Brain pericyte (primary cell): ENCODE measurements around the gene SNTG2.
A peak's percentile ranks its signal among the peaks of the same experiment; 100 is the strongest.
"Not testable (repeated sequence)": the region's sequence is repeated elsewhere in the genome, so short reads cannot be mapped to it uniquely, and the experiment has no call there.

ENCODE experiments used
- DNase-seq: peaks from one replicate; pipeline ENCODE4 v3.0.0-alpha.2; 2012; ENCODE audit warnings: low read depth, low spot score

Gene SNTG2

GRCh38 chr2:1173528-1173927 lies 222.9 kb downstream of the SNTG2 start:
- DNase-seq: no peak

DNA sequence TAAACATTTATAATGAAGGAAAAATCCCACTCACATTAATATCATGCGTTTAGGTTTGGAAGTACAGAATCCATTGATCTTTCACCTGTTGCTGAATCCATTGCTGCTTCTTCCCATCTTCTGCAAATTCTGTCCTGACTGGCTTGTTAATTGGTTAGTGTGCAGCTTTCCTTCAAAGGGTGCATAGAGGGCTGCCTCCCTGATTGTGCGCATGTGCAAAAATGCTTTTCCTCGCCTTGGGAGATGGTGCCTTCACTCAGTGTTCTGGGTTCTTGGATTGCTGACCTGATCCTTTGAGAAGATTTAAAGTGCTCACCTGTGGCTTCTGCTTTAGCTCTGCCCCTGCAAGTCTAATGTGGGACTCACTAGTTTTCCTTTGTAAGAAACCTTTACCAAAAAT lies 231.2 kb downstream of the SNTG2 start:
- no peak for DNase-seq

DNA sequence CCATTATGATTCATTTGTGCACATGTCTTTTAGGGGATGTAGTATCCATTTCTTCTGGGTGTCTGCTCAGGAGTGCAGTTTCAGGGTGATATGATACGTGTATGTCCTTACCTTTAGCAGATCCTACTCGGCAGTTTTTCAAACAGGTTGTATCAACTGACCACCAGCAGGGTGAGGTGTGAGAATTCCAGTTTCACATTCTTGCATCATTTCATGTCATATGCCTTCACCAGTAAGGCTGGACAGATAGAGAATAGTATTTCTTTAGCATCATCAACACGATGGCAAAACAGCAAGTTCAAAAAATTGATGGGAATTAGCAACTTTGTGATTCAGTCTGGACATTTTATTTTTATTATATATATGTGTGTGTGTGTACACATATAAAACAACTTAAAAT lies 232.7 kb downstream of the SNTG2 start:
- DNase-seq: no peak

GRCh38 chr2:1186421-1186820 lies 235.8 kb downstream of the SNTG2 start:
- no peak for DNase-seq

- no peak for DNase-seq
Measured at GRCh38 chr2:1187189-1187588, 236.5 kb downstream of the SNTG2 start.

DNA sequence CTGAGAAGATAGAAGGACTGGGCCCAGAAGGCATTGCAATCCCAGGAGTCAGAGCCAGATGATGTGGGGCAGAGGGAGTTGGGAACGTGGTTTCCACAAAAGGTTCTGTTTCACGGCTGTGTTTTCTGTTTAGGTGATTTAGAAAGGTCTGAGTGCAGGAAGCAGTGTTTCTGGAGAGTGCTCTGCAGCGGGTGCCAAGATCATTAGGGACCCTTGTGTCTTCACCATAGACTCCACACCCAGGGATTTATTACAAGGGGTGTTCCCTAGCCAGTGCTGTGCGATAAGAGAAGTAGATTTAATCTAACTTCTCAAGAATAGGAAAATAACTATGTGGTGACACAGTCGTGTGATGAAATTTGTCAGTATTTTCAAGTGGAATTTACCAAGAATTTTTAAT lies 241.5 kb downstream of the SNTG2 start:
- DNase-seq: no peak

DNA sequence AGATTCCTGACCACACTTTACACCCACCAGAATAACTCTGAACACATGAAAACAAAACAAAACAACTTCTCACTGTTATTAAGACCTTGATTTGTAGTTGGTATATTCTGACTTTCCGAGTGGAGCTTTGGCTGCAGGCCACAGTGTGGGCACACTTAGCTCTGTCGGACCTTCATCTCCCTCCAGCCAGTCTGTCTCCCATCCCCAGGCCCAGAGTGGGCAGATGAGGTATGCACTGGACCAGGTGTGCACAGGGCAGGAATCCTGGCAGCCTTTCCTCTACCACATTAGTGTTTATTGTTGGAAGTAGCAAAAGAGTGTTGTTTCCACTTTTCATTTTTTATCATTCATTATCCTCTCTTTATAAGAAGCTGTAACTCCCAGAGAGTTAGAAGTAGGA lies 243.2 kb downstream of the SNTG2 start:
- no peak for DNase-seq

GRCh38 chr2:1203772-1204171 lies 253.1 kb downstream of the SNTG2 start:
- DNase-seq: no peak

DNA sequence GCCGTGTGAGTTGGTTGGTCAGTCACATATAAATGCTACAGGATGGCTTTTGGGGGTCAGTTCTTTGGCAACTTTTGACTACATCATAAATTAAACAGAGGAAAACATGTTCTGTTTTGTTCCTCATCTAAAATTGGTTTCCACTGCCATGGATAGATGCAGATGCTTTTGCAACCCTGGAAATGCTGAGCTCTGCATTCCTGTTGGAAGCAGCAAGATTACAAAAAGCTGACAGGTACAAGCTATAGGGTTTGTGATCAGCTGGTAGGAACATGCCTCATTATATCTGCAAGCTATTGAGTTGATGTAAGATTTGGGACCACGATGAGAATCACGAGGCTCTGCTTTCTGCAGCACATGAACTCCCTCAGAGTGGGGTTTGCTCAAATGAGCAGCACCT lies 255.2 kb downstream of the SNTG2 start:
- DNase-seq: no peak

DNA sequence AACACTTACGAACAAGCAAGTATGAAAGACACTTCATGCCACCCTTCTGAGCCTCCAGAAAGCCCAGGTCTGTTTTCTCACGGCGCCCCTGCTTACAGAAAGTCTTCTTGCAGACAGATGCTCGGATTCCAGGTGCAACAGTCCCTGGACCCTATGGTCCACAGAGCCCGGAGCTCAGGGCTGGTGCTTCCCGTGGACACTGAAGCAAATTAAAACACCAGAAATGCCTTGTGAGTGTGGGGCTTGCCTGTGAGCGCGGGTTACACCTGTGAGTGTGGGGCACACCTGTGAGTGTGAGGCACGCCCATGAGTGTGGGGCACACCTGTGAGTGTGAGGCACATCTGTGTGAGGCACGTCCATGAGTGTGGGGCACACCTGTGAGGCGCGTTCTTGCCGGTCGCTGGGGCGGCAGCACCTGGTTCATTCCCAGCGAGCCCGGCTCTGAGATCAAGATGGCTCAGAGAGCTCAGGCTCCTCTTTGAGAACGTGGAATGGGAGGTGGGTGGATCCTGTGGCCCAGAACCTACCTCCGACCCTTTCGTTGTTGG lies 257.4 kb downstream of the SNTG2 start:
- DNase-seq: no peak

DNA sequence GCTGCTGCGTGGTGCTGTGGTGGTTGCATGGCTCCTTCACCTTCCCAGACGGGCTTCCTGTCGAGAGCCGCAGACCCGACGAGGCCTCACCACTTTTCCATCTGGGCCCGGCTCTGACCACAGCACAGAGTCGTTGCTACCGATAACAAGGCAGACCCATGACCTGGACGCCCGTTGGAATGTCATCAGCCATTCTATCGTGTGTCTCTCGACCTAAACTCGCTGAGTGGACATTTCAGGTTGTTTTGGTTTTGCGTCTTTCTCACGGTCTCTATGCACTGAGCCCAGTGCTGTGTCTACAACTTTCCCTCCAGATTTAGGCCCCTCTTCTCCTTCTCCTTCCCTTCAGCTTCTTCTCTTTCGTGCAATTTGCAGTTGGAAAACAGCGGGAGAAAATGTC lies 257.9 kb downstream of the SNTG2 start:
- no peak for DNase-seq

DNA sequence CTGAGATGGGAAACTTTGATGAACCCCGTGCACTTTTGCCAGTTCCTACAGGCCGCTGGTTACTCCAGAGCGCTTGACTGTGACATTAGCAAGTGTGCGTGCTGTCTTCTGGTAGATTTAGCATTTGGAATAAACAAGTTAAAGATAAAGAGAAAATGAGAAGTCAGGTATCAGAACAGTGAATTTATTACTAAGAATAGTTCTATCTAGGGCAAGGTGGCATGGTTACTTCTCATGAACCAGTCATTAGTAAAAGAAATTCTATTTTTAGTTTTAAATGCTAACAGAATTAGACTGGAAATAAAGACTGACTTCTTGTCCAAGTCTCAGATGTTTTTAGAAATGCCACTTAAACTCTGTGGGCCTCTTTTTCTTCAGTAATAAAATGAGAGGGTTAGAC lies 258.6 kb downstream of the SNTG2 start:
- no peak for DNase-seq

DNA sequence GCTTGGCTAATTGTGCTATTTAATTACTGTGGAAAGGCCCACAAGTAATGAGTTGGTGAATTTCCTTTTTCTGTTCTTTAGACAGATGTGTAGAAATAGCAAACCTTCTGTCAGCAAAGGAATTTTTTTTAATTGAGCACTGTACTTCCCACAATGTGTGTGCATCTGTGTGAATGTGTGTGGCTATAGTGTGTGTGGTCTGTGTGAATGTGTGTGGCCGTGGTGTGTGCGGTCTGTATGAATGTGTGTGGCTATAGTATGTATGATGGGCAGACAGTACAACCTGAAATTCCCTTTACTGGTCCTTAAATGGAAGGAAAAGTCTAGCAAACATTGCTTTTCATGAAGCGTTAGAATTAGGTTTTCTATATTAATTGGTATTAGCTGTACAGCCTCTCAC lies 259.1 kb downstream of the SNTG2 start:
- no peak for DNase-seq

- DNase-seq: no peak
Measured at GRCh38 chr2:1210352-1210751, 259.7 kb downstream of the SNTG2 start.

- peak; percentile 62 for DNase-seq
Measured at GRCh38 chr2:1219901-1220573, 269.4 kb downstream of the SNTG2 start.

- DNase-seq: no peak
Measured at GRCh38 chr2:1222056-1222455, 271.4 kb downstream of the SNTG2 start.

DNA sequence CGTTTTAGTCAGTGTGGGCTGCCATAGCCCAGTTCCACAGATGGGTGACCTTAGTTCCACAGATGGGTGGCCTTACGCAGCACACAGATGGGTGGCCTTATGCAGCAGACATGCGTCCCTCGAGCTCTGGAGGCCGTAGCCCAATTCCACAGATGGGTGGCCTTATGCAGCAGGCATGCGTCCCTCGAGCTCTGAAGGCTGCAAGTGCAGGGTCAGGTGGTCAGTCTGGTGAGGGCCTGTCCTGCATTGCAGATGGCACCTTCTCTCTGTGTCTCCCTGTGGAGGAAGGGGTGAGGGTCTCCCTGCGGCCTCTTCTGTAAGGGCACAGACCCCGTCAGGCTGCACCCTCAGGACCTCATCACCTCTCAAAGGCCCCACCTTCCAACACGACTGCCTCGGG lies 273.1 kb downstream of the SNTG2 start:
- DNase-seq: no peak

DNA sequence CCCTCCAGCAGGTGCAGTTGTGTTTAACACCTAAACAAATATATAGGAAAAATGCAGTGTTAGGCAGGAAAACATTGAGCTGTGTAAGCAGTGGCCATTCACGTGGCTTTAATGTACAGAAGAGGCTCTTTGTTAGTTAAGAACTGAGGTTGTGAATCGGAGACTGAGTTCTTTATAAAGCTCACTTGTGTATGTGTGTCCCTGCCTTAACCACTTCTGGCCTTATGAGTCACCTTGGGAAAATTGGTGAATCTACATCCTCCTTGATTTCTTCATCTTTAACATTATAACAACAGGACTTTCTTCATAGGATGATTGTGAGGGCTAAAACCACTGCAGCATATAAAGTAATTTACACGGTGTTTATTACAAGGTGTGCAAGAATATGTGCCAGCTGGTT lies 274.3 kb downstream of the SNTG2 start:
- DNase-seq: no peak

- DNase-seq: no peak
Measured at GRCh38 chr2:1226766-1227165, 276.1 kb downstream of the SNTG2 start.

DNA sequence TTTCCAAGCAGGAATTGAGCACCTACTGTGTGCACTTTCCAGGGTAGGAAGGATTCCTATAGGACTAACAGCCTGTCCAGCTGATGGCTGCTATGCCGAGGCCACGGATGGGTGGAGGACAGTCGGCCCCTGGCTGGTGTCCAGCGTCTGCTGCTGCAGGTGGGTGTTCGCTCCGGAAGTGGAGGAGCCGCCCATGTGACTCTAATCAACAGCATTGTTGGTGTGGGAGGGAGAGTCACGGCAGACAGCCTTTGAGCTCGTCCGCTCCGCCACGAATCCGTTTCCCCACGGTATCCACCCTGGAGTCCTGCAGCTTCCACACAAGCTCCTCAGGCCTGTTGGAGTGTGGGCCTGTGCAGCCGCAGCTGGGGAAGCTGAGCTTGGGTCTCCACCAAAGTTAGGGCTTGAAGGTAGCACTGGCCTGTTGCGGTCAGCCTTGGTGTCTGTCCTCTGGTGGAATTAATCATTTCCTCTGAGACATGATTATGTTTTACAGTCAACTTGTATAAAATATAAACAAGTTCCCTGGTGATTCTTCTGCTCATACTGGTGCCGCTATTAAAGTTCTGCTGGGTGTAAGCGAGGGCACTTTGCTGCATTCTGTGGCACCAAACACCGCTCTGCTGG lies 276.7 kb downstream of the SNTG2 start:
- no peak for DNase-seq

DNA sequence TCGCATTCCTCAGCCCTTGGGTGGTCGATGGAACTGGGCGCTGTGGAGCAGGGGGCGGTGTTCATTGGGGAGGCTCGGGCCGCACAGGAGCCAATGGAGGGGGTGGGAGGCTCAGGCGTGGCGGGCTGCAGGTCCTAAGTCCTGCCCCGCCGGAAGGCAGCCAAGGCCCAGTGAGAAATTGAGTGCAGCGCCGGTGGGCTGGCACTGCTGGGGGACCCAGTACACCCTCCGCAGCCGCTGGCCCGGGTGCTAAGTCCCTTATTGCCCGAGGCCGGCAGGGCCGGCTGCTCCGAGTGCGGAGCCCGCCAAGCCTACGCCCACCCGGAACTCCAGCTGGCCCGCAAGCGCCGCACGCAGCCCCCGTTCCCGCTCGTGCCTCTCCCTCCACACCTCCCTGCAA lies 278.9 kb downstream of the SNTG2 start:
- not testable (repeated sequence) for DNase-seq

DNA sequence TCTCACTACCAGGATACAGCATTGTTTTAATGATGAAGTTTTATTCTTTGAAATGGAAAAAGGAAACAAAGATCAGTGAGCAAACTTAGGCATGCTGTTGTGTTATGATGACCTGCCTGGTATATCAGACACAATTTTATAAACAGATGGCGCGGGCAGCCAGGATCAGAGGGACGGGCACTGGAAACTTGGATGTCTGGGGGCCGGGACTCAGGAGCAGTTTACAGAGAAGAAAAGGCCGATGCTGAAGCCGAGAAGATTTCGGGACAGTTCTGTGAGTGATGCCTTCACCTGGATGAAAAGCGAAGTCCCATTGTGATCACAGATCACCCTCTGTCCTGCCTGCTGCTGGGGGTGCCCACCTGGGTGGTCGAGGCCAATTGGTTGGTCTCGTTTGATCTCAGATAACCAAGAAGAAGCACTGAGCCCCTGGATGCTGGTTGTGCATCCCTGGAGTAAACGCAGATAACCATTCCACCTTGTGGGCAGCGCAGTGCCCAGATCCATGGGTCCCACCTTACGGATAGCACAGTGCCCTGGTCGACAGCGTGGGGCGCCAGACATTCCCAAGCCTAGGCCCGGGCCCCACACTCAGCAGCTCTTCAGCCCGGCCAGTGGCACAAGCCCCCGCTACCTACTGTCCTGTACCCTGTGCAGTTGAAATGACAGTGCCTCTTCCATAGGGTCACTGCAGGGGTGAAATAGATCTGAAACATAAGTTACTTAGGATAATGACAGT lies 279.7 kb downstream of the SNTG2 start:
- DNase-seq: no peak
